Progenitor cell of endocrine pancreas (in vitro differentiated cells): ENCODE data around the gene OSBPL5. TPM values are rescaled to one million over a fixed set of nuclear protein-coding genes. Genes with fewer than 3 reads are reported as not detected.

ENCODE experiments used
- DNase-seq: peaks from one replicate; pipeline ENCODE4 v3.0.0; 2021; ENCODE audit warnings: low spot score; ENCODE audit not compliant: unreplicated experiment
- H3K27ac Mint-ChIP-seq: 2 replicates; pipeline ENCODE4 v1.8.0; 2021; ENCODE audit warnings: mild to moderate bottlenecking, moderate library complexity, mixed read lengths
- H3K27me3 Mint-ChIP-seq: 2 replicates; pipeline ENCODE4 v1.8.0; 2021; ENCODE audit warnings: mixed read lengths
- H3K36me3 Mint-ChIP-seq: 2 replicates; pipeline ENCODE4 v1.8.0; 2022; ENCODE audit warnings: mixed read lengths; ENCODE audit not compliant: insufficient read depth
- H3K4me1 Mint-ChIP-seq: 2 replicates; pipeline ENCODE4 v1.8.0; 2021; ENCODE audit warnings: low read depth, mixed read lengths
- H3K4me3 Mint-ChIP-seq: 2 replicates; pipeline ENCODE4 v1.8.0; 2021; ENCODE audit warnings: low read depth, mild to moderate bottlenecking, moderate library complexity, mixed read lengths
- H3K9me3 Mint-ChIP-seq: 2 replicates; pipeline ENCODE4 v1.8.0; 2021; ENCODE audit warnings: low read depth, mixed read lengths
- total RNA-seq: library from RNA; stranded (reverse); gene quantifications from 2 replicates; pipeline ENCODE4 v1.2.1, GENCODE V29; 2021
- TF ChIP-seq, protein P1 (sequence below): fragments of 200-600 bp; sonication (generic); IDR thresholded peaks from one replicate; pipeline ENCODE4 v1.5.0; 2021; ENCODE audit warnings: antibody characterized with exemption, mild to moderate bottlenecking; ENCODE audit not compliant: unreplicated experiment

Gene OSBPL5
- total RNA-seq, 1 donor from 2014 or later, result 11.9 TPM

DNA sequence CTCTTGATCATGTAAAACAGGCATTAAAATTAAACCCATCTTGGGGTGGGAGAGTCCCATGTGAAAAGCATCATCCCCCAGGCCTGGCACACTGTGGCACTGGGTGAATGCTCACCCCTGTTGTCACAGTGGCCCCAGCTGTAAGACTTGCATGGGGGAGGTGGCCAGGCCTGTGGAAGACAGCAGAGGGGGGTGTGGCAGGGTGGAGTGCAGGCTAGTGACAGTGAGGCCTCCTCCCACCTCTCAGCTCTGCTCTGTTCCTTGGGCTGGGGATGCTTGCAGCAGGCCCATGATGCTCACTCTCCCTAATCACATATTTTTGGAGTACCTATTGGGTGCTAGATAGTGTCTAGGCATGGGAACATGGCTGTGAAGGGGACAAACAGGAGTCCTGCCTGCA lies 10.1 kb upstream of the OSBPL5 start:
- Mint-ChIP-seq H3K36me3 (no peaks in the 10 kb centered on the region), H3K27me3 (peaks cover 53% of the 10 kb centered on the region), H3K4me1 (no peaks in the 10 kb centered on the region), H3K4me3 (no peak overlapping the region), H3K9me3 (peaks cover 23% of the 10 kb centered on the region), H3K27ac (no peak overlapping the region)
- TF ChIP-seq, protein P1, sequence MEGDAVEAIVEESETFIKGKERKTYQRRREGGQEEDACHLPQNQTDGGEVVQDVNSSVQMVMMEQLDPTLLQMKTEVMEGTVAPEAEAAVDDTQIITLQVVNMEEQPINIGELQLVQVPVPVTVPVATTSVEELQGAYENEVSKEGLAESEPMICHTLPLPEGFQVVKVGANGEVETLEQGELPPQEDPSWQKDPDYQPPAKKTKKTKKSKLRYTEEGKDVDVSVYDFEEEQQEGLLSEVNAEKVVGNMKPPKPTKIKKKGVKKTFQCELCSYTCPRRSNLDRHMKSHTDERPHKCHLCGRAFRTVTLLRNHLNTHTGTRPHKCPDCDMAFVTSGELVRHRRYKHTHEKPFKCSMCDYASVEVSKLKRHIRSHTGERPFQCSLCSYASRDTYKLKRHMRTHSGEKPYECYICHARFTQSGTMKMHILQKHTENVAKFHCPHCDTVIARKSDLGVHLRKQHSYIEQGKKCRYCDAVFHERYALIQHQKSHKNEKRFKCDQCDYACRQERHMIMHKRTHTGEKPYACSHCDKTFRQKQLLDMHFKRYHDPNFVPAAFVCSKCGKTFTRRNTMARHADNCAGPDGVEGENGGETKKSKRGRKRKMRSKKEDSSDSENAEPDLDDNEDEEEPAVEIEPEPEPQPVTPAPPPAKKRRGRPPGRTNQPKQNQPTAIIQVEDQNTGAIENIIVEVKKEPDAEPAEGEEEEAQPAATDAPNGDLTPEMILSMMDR, result no peak
- DNase-seq, result no peak

DNA sequence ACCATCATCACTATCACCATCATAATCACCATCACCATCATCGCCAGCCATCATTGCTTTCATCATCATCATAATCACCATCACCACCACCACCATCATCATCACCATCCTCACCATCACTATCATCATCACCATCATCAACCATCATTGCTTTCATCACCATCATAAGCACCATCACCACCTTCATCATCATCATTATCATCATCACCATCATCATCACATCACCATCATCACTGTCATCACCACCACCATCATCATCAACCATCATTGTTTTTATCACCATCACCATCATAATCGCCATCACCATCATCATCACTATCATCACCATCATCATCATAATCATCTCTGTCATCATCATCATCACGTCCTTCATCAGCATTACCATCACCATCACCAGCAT lies 9.3 kb upstream of the OSBPL5 start:
- TF ChIP-seq, protein P1, result no peak
- Mint-ChIP-seq H3K27ac (no peak overlapping the region), H3K4me3 (no peak overlapping the region), H3K4me1 (no peaks in the 10 kb centered on the region), H3K36me3 (no peaks in the 10 kb centered on the region), H3K27me3 (peaks cover 55% of the 10 kb centered on the region), H3K9me3 (peaks cover 18% of the 10 kb centered on the region)
- no peak for DNase-seq

DNA sequence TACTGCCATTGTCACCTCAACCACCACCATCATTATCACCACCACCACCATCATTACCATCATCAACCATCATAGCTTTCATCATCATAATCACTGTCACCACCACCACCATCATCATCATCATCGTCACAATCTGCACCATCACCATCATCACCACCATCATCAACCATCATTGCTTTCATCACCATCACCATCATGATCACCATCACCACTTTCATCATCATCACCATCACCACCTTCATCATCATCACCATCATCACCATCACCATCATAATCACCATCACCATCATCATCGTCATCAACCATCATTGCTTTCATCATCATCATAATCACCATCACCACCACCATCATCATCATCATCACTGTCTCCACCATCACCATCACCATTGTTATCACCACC lies 8.7 kb upstream of the OSBPL5 start:
- Mint-ChIP-seq H3K27ac (no peak overlapping the region), H3K36me3 (no peaks in the 10 kb centered on the region), H3K27me3 (peaks cover 60% of the 10 kb centered on the region), H3K4me1 (no peaks in the 10 kb centered on the region), H3K9me3 (peaks cover 18% of the 10 kb centered on the region), H3K4me3 (no peak overlapping the region)
- TF ChIP-seq, protein P1, result no peak
- no peak for DNase-seq

DNA sequence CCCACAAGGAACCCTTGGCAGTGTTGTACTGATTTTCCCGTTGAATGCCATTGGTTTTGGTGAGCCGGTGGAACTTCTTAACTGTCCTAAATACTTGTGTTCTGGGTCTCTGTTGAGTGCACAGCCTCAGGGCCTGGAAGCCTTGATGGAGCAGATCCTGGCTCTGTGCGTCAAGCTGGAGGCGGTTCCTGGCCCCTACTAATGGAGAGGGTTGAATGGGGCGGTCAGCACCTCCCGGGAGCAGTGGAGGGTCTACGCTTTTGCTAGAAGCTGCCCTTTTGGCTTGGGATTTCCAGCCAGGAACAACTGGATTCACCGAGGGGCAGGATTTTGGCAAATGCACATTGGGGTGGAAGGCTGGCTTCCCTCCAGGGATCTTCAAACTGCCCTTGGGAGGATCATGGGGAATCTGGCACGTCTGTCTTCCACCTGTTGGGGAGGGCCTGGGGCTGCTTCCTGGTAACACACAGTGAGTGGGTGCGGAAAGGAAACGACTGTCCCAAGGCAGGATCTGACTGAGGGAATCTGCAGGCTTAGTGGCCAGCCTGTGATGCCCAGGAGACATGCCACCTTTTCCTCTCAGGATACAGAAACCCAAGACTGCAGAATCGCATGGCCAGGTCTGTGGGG lies 6.9 kb upstream of the OSBPL5 start:
- H3K4me1 Mint-ChIP-seq, result no peaks in the 10 kb centered on the region
- TF ChIP-seq, protein P1, result no peak
- no peak for DNase-seq
- H3K27ac Mint-ChIP-seq, result no peak overlapping the region
- peaks cover 13% of the 10 kb centered on the region for H3K9me3 Mint-ChIP-seq
- no peaks in the 10 kb centered on the region for H3K36me3 Mint-ChIP-seq
- H3K27me3 Mint-ChIP-seq, result peaks cover 60% of the 10 kb centered on the region
- H3K4me3 Mint-ChIP-seq, result no peak overlapping the region

DNA sequence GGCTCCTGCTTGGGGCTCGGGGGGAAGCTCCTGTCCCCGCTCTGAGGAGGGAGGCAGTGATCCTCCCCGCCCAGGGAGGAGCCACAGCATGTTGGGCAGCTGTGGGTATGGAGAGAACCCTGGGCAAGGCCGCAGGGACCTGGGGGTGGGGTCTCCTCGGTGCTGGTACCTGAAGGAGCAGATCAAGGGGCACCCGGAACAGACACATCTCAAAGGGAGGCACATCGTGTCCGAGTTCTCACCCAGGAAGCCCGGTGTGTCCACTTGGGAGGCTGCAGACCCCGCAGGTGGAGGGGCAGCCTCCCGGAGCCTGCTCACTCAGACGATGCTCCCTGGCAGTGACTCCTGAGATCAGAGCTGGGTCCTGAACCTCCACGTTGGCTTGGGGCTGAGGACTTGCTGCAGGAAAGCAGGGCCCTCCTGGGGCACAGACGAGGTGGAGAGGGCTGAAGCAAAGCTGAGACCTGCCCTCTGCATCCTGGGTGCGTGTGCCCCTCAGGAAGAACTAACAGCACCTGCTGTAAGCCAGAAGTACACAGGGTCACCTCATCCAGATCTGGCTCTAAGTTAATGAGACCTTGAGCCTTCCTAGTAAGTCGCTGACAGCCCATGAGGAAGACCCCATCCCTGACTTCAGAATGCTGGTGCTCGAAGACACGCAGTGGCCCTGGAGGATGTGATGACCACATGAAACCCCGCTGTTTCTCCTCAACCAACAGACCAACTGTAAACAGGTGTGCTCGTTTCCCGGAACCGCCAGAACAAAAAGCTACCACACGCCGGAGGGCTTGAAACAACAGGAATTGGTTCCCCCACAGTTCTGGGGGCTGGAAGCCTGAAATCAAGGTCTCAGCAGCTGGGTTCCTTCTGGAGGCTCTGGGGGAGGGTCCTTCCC lies 5.9 kb upstream of the OSBPL5 start:
- peaks cover 7% of the 10 kb centered on the region for H3K9me3 Mint-ChIP-seq
- no peak overlapping the region for H3K4me3 Mint-ChIP-seq
- H3K27me3 Mint-ChIP-seq, result peaks cover 66% of the 10 kb centered on the region
- H3K4me1 Mint-ChIP-seq, result no peaks in the 10 kb centered on the region
- H3K27ac Mint-ChIP-seq, result no peak overlapping the region
- no peak for DNase-seq
- TF ChIP-seq, protein P1, result no peak
- H3K36me3 Mint-ChIP-seq, result no peaks in the 10 kb centered on the region
